GM18868 (cell line): Measurements from ENCODE around the gene MCTS1.
"Not testable (repeated sequence)": the region's sequence is repeated elsewhere in the genome, so short reads cannot be mapped to it uniquely, and the experiment has no call there.

Experiments
- ATAC-seq: cut with Tn5 transposase; IDR thresholded peaks from one replicate; pipeline ENCODE4 v1.9.1; 2021; ENCODE audit warnings: mild to moderate bottlenecking, moderate library complexity; ENCODE audit not compliant: unreplicated experiment

MCTS1 gene

GRCh38 chrX:120603707-120604360 is at the start of gene MCTS1:
Gene MCTS1 (plus strand): TSS chrX:120604101. CDS start chrX:120604237, 136 bp downstream.
- ATAC-seq = peak; percentile 96

- ATAC-seq = no peak
Observed at GRCh38 chrX:120556251-120556650, 47.6 kb upstream of the MCTS1 start.

GRCh38 chrX:120559804-120560203 is 44.1 kb upstream of the MCTS1 start:
- no peak for ATAC-seq

- peak; percentile 34 for ATAC-seq
Observed at GRCh38 chrX:120560405-120560841, 43.5 kb upstream of the MCTS1 start.

GRCh38 chrX:120560842-120561633 is 42.9 kb upstream of the MCTS1 start, which contains the start of gene CUL4B:
Gene CUL4B (minus strand): TSS chrX:120560962. CDS start chrX:120560638, 324 bp downstream.
- peak; percentile 83 for ATAC-seq

- ATAC-seq = peak; percentile 5
Observed at GRCh38 chrX:120561634-120562568, 42.0 kb upstream of the MCTS1 start.

- no peak for ATAC-seq
Observed at GRCh38 chrX:120562569-120562926, 41.4 kb upstream of the MCTS1 start.

- no peak for ATAC-seq
Observed at GRCh38 chrX:120564925-120565324, 39.0 kb upstream of the MCTS1 start.

GRCh38 chrX:120566817-120567216 is 37.1 kb upstream of the MCTS1 start:
- ATAC-seq = no peak

GRCh38 chrX:120568035-120568434 is 35.9 kb upstream of the MCTS1 start:
- ATAC-seq = no peak

GRCh38 chrX:120568609-120569008 is 35.3 kb upstream of the MCTS1 start:
- no peak for ATAC-seq

GRCh38 chrX:120570011-120570600 is 33.8 kb upstream of the MCTS1 start:
- no peak for ATAC-seq

GRCh38 chrX:120573806-120574205 is 30.1 kb upstream of the MCTS1 start:
- not testable (repeated sequence) for ATAC-seq

- ATAC-seq = no peak
Observed at GRCh38 chrX:120575379-120576114, 28.4 kb upstream of the MCTS1 start.

- no peak for ATAC-seq
Observed at GRCh38 chrX:120585702-120586101, 18.2 kb upstream of the MCTS1 start.

GRCh38 chrX:120604361-120604782 is 471 bp downstream of the MCTS1 start:
- ATAC-seq = peak; percentile 59

GRCh38 chrX:120612086-120612485 is 8.2 kb downstream of the MCTS1 start:
- ATAC-seq = no peak

GRCh38 chrX:120614816-120615215 is 10.9 kb downstream of the MCTS1 start:
- ATAC-seq = no peak

- peak; percentile 67 for ATAC-seq
Observed at GRCh38 chrX:120617996-120618630, 14.2 kb downstream of the MCTS1 start.
